ENCODE measurements around the gene USP14.

USP14 gene

DNA sequence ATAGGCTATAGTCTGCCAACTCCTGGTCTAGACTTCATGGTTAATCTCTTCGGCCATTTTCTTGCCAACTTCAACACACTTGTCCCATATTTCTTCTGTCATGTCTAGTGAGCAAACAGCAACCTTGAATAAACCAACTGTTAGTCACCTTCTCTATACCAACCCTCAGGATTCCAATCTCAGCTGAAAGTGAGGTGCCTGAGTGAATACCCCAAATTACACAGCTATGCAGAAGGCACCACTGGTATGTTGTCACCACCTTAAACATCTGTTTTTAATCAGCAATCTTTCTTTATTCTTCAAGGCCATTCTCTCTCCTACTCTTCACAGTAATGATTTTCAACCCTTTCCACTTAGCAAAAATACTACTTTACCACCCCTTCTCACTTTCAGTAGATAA, 70.2 kb downstream of the USP14 start:
- ATAC-seq, result no peak
- no peak for DNase-seq

DNA sequence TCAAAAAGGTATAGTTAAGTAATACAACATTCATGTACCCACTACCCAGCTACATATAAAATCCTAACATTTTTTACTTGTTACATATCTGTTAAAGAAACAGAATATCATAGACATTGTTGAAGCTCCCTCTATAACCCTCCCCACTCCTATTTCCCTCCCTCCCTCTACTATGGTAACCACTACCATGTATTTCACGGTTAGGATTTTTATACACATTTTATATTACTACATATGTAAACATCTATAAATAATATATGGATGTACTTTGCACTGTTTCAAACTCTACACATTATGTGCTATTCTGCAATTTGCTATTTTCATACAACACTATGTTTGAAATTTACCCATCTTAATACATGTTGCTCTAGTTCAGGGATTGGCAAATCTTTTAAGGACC, 73.2 kb downstream of the USP14 start:
- no peak for ATAC-seq
- DNase-seq, result no peak

- DNase-seq (no peak), ATAC-seq (no peak)
Measured at GRCh38 chr18:240175-240574, 81.8 kb downstream of the USP14 start.

- DNase-seq (no peak), ATAC-seq (no peak)
Measured at GRCh38 chr18:245282-245847, 87.0 kb downstream of the USP14 start.

DNA sequence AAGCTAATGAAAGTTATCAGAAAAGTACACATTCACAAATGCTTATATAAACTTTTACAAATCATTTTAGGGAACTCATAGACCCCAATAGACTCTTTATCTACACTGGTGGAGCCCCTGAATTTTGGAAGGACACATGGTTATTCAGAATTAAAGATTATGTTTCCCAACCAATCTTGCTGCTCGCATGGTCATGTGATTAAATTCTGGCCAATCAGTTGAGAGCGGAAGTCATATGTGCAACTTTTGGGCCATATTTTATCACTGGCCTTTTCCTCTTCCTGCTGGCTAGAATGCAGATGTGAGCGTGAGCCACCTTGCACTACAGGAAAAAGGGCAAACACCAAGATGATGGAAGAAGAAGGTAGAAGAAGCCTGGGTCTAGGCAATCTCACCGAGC, 89.7 kb downstream of the USP14 start:
- ATAC-seq (no peak), DNase-seq (no peak)

- no peak for ATAC-seq
- no peak for DNase-seq
Measured at GRCh38 chr18:250685-251084, 92.3 kb downstream of the USP14 start.

- DNase-seq (no peak), ATAC-seq (no peak)
Measured at GRCh38 chr18:251572-251971, 93.2 kb downstream of the USP14 start.

GRCh38 chr18:253121-253520, 94.8 kb downstream of the USP14 start:
- DNase-seq (no peak), ATAC-seq (no peak)

DNA sequence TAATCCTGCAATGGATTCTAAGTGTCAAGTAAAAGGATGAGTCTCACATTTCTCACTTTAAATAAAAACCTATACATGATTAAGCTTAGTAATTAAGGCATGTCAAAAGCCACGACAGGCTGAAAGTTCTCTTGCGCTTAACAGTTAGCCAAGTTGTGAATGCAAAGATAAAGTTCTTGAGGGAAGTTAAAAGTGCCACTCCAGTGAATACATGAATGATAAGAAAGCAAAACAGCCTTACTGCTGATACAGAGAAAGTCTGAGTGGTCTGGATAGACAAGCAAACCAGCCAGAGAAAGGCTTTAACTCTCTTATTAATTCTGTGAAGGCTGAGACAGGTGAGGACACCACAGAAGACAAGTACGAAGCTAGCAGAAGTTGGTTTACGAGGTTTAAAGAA, 96.8 kb downstream of the USP14 start:
- ATAC-seq, result no peak
- DNase-seq, result no peak

DNA sequence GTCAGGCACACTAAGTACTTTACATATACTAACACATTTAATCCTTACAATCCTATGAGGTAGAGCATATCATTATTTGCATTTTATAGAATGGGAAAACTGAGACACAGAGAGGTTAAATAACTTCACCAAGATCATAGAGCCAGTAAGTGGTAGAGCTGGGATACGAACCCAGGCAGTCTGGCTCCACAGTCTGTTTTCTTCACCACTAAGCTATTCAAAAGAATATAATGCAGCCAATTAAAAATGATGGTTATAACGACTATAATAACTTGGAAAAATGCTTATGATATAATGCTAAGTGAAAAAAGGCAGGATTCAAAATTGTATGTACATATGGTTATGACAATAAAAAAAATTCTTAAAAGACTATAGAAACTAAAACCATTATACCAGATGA, 102.2 kb downstream of the USP14 start:
- no peak for ATAC-seq
- no peak for DNase-seq

DNA sequence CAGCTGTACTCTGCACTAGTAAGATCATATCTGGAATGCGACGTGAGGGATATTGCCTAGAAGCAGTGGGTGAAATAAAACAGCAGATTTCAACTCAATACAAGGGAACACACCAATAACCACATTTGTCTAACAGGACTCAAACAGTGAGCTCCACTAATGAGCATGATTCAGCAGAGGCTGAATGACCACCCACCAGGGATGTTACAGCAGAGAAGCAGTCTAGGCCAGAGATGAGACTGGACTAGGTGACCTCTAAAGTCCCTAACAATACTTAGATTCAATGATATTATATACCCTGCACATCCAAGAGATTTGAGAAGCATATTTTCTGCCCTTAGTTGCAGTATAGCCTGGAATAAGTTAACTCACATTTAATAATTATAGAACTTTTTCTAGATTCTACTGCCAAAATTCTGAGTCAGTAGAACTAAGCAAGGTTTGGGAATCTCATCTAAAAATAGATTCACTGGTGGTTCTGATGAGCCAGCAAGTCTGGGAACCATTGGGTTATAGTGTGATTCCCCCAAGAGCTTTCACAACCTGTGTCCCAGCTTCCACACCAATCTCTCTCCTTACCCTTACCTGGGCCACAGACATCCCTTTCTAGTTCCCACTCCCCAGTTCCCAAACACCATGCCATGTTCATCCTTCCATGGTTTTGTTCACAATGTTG, 103.2 kb downstream of the USP14 start:
- no peak for ATAC-seq

More for the DNA sequence above, 103.2 kb downstream of the USP14 start:
- DNase-seq, result no peak
